Mucosa of stomach (tissue), 1 donor: Measurements from ENCODE around the gene SORCS2.

Experiments used
- H3K27me3 ChIP-seq: one replicate; pipeline ENCODE4 v1.7.0; 2013; ENCODE audit warnings: mild to moderate bottlenecking, low read length; ENCODE audit not compliant: control insufficient read depth, insufficient read depth
- H3K36me3 ChIP-seq: one replicate; pipeline ENCODE4 v1.7.0; 2013; ENCODE audit warnings: low read length; ENCODE audit not compliant: control insufficient read depth, insufficient read depth
- H3K4me1 ChIP-seq: one replicate; pipeline ENCODE4 v1.7.0; 2013; ENCODE audit warnings: mild to moderate bottlenecking, low read length; ENCODE audit not compliant: control insufficient read depth, insufficient read depth
- H3K4me3 ChIP-seq: one replicate; pipeline ENCODE4 v1.7.0; 2013; ENCODE audit warnings: low read length
- H3K9ac ChIP-seq: one replicate; pipeline ENCODE4 v1.7.0; 2013; ENCODE audit warnings: mild to moderate bottlenecking, low read length, moderate library complexity
- H3K9me3 ChIP-seq: one replicate; pipeline ENCODE4 v1.7.0; 2013; ENCODE audit warnings: mild to moderate bottlenecking, low read length, moderate library complexity; ENCODE audit not compliant: control insufficient read depth
- donor health status: Pancreatic carcinoma.

The SORCS2 gene

GRCh38 chr4:7790999-7791398 is 598.7 kb downstream of the SORCS2 start:
- Histone ChIP-seq H3K4me1 (no peaks in the 10 kb centered on the region), H3K27me3 (no peaks in the 10 kb centered on the region), H3K9me3 (no peaks in the 10 kb centered on the region), H3K9ac (no peak overlapping the region), H3K36me3 (peaks cover 3% of the 10 kb centered on the region), H3K4me3 (no peak overlapping the region)
